Fibroblast of lung (primary cell): Measurements from ENCODE around the gene PTPN20. TPM values are rescaled to one million over a fixed set of nuclear protein-coding genes. Genes with fewer than 3 reads are reported as not detected.
"Not testable (repeated sequence)": the region's sequence is repeated elsewhere in the genome, so short reads cannot be mapped to it uniquely, and the experiment has no call there.

ENCODE experiments used
- DNase-seq, 2 donors: peaks; one replicate each; pipeline versions ENCODE4 v3.0.0 to v3.0.0-alpha.2; 2010; ENCODE audit warnings: low read depth in 2 of 2
- H2AFZ ChIP-seq: 2 replicates; pipeline ENCODE4 v1.5.1; 2012; ENCODE audit warnings: low read length, control low read depth, inconsistent platforms
- H3K27ac ChIP-seq: 2 replicates; pipeline ENCODE4 v1.5.1; 2011; ENCODE audit warnings: low read length, control low read depth; ENCODE audit not compliant: insufficient read depth
- H3K27me3 ChIP-seq: 2 replicates; pipeline ENCODE4 v1.5.1; 2011; ENCODE audit warnings: mild to moderate bottlenecking, low read length; ENCODE audit not compliant: control insufficient read depth, insufficient read depth
- H3K36me3 ChIP-seq: 2 replicates; pipeline ENCODE4 v1.5.1; 2011; ENCODE audit warnings: low read length; ENCODE audit not compliant: control insufficient read depth, insufficient read depth
- H3K4me1 ChIP-seq: 2 replicates; pipeline ENCODE4 v1.5.1; 2011; ENCODE audit warnings: low read length; ENCODE audit not compliant: control insufficient read depth, insufficient read depth; ENCODE audit errors: extremely low read depth
- H3K4me2 ChIP-seq: 2 replicates; pipeline ENCODE4 v1.5.1; 2011; ENCODE audit warnings: low read length, control low read depth; ENCODE audit not compliant: insufficient read depth; ENCODE audit errors: extremely low read depth
- H3K4me3 ChIP-seq, 4 experiments: fragments of 200-600 bp in 1 of 4; sonication (generic) in 1 of 4; replicated peaks in 1 of 4; 2 replicates each; pipeline ENCODE4 v1.5.1; 2011 to 2016; ENCODE audit warnings: low read length in 4 of 4, low read depth in 3 of 4, mild to moderate bottlenecking in 3 of 4, control low read depth in 2 of 4, inconsistent platforms in 1 of 4, mixed read lengths in 1 of 4; ENCODE audit not compliant: insufficient read depth in 1 of 4; ENCODE audit errors: control extremely low read depth in 1 of 4
- H3K79me2 ChIP-seq: 2 replicates; pipeline ENCODE4 v1.5.1; 2012; ENCODE audit warnings: mild to moderate bottlenecking, low read length, inconsistent platforms; ENCODE audit not compliant: control insufficient read depth, insufficient read depth
- H3K9ac ChIP-seq: 2 replicates; pipeline ENCODE4 v1.5.1; 2011; ENCODE audit warnings: mild to moderate bottlenecking, low read length, control low read depth; ENCODE audit not compliant: insufficient read depth
- H3K9me3 ChIP-seq: 2 replicates; pipeline ENCODE4 v1.5.1; 2012; ENCODE audit warnings: low read depth, low read length; ENCODE audit not compliant: control insufficient read depth, insufficient read depth
- H4K20me1 ChIP-seq: 2 replicates; pipeline ENCODE4 v1.5.1; 2011; ENCODE audit warnings: low read length; ENCODE audit not compliant: control insufficient read depth, insufficient read depth; ENCODE audit errors: extremely low read depth
- polyA plus RNA-seq, 2 donors: library from polyadenylated mRNA; depleted of rRNA in 1 of 2; stranded (reverse) in 1 of 2; unstranded in 1 of 2; fragments of >200 nt; gene quantifications; 2 replicates each; pipeline ENCODE4 v1.2.1, GENCODE V29; 2011 to 2012; ENCODE audit warnings: missing spikeins in 1 of 2
- total RNA-seq: library from RNA; depleted of rRNA; stranded (reverse); fragments of >200 nt; gene quantifications from 2 replicates; pipeline ENCODE4 v1.2.1, GENCODE V29; 2014

The PTPN20 gene
- total and polyA plus RNA-seq, 2 donors (not counting 1 experiment from before 2014, with no cell fraction given), result 0.23 to 0.33 TPM

- H3K4me2 ChIP-seq, H3K27ac ChIP-seq, H3K9me3 ChIP-seq, H3K9ac ChIP-seq, H3K79me2 ChIP-seq, DNase-seq, H3K36me3 ChIP-seq, H3K4me1 ChIP-seq, H3K4me3 ChIP-seq, H4K20me1 ChIP-seq, H2AFZ ChIP-seq, H3K27me3 ChIP-seq: not testable (repeated sequence)
Measured at GRCh38 chr10:46890813-46891611, 20.2 kb upstream of the PTPN20 start.

- not testable (repeated sequence) for H3K36me3 ChIP-seq
Measured at GRCh38 chr10:46896762-46897692, 14.2 kb upstream of the PTPN20 start.

GRCh38 chr10:46901247-46901646, 10.0 kb upstream of the PTPN20 start:
- not testable (repeated sequence) for H2AFZ ChIP-seq, H3K9ac ChIP-seq, H3K9me3 ChIP-seq, DNase-seq, H3K27me3 ChIP-seq, H4K20me1 ChIP-seq, H3K27ac ChIP-seq, H3K36me3 ChIP-seq, H3K4me3 ChIP-seq, H3K4me1 ChIP-seq, H3K4me2 ChIP-seq, H3K79me2 ChIP-seq

More at GRCh38 chr10:46896762-46897692, 14.2 kb upstream of the PTPN20 start:
- H3K9ac ChIP-seq, H3K4me2 ChIP-seq, H3K79me2 ChIP-seq, H3K9me3 ChIP-seq, H3K27ac ChIP-seq, DNase-seq, H3K27me3 ChIP-seq, H3K4me3 ChIP-seq, H2AFZ ChIP-seq, H3K4me1 ChIP-seq, H4K20me1 ChIP-seq: not testable (repeated sequence)

- H2AFZ ChIP-seq, H3K4me2 ChIP-seq, H3K27ac ChIP-seq, H3K4me1 ChIP-seq, H3K36me3 ChIP-seq, H3K27me3 ChIP-seq, H3K9ac ChIP-seq, H3K9me3 ChIP-seq, H4K20me1 ChIP-seq, H3K79me2 ChIP-seq, DNase-seq, H3K4me3 ChIP-seq: not testable (repeated sequence)
Measured at GRCh38 chr10:46903874-46904273, 7.4 kb upstream of the PTPN20 start.

GRCh38 chr10:46906359-46906758, 4.9 kb upstream of the PTPN20 start:
- not testable (repeated sequence) for DNase-seq, H3K27me3 ChIP-seq, H4K20me1 ChIP-seq, H3K36me3 ChIP-seq, H3K9ac ChIP-seq, H2AFZ ChIP-seq, H3K9me3 ChIP-seq, H3K4me2 ChIP-seq, H3K27ac ChIP-seq, H3K79me2 ChIP-seq, H3K4me3 ChIP-seq, H3K4me1 ChIP-seq

- H2AFZ ChIP-seq, H4K20me1 ChIP-seq, H3K9me3 ChIP-seq, H3K4me2 ChIP-seq, H3K4me3 ChIP-seq, H3K79me2 ChIP-seq, H3K36me3 ChIP-seq, H3K27ac ChIP-seq, H3K9ac ChIP-seq, H3K27me3 ChIP-seq, DNase-seq, H3K4me1 ChIP-seq: not testable (repeated sequence)
Measured at GRCh38 chr10:46907185-46908117, 3.8 kb upstream of the PTPN20 start.
